Brain pericyte (primary cell): ENCODE data around the gene TMEM117.
"Not testable (repeated sequence)": the region's sequence is repeated elsewhere in the genome, so short reads cannot be mapped to it uniquely, and the experiment has no call there.

Source experiments
- DNase-seq: peaks from one replicate; pipeline ENCODE4 v3.0.0-alpha.2; 2012; ENCODE audit warnings: low read depth, low spot score

TMEM117 gene

GRCh38 chr12:44020555-44020954, 184.7 kb downstream of the TMEM117 start:
- no peak for DNase-seq

GRCh38 chr12:44021471-44021971, 185.6 kb downstream of the TMEM117 start:
- DNase-seq = no peak

- no peak for DNase-seq
Measured at GRCh38 chr12:44025499-44025898, 189.6 kb downstream of the TMEM117 start.

GRCh38 chr12:44026046-44026445, 190.2 kb downstream of the TMEM117 start:
- DNase-seq = no peak

GRCh38 chr12:44026926-44027325, 191.0 kb downstream of the TMEM117 start:
- DNase-seq = not testable (repeated sequence)

- no peak for DNase-seq
Measured at GRCh38 chr12:44029194-44029593, 193.3 kb downstream of the TMEM117 start.

- no peak for DNase-seq
Measured at GRCh38 chr12:44031472-44032185, 195.7 kb downstream of the TMEM117 start.

GRCh38 chr12:44034906-44035305, 199.0 kb downstream of the TMEM117 start:
- no peak for DNase-seq

GRCh38 chr12:44036875-44037443, 201.1 kb downstream of the TMEM117 start:
- DNase-seq = no peak

- DNase-seq = no peak
Measured at GRCh38 chr12:44038411-44038810, 202.5 kb downstream of the TMEM117 start.

GRCh38 chr12:44044491-44044890, 208.6 kb downstream of the TMEM117 start:
- not testable (repeated sequence) for DNase-seq

- DNase-seq = no peak
Measured at GRCh38 chr12:44046732-44047417, 211.0 kb downstream of the TMEM117 start.

- no peak for DNase-seq
Measured at GRCh38 chr12:44052554-44052953, 216.7 kb downstream of the TMEM117 start.

GRCh38 chr12:44053549-44054127, 217.8 kb downstream of the TMEM117 start:
- no peak for DNase-seq

GRCh38 chr12:44054281-44054680, 218.4 kb downstream of the TMEM117 start:
- no peak for DNase-seq

- DNase-seq = no peak
Measured at GRCh38 chr12:44058366-44058765, 222.5 kb downstream of the TMEM117 start.

- no peak for DNase-seq
Measured at GRCh38 chr12:44059476-44059875, 223.6 kb downstream of the TMEM117 start.

- DNase-seq = no peak
Measured at GRCh38 chr12:44063671-44064070, 227.8 kb downstream of the TMEM117 start.

- no peak for DNase-seq
Measured at GRCh38 chr12:44076871-44077270, 241.0 kb downstream of the TMEM117 start.

- no peak for DNase-seq
Measured at GRCh38 chr12:44077294-44077693, 241.4 kb downstream of the TMEM117 start.

GRCh38 chr12:44078273-44078672, 242.4 kb downstream of the TMEM117 start:
- DNase-seq = no peak

- no peak for DNase-seq
Measured at GRCh38 chr12:44088647-44089046, 252.8 kb downstream of the TMEM117 start.
